IMR-90 (cell line): ENCODE results near the gene GATA3. TPM values are rescaled to one million over a fixed set of nuclear protein-coding genes. Genes with fewer than 3 reads are reported as not detected.

ENCODE experiments used
- ATAC-seq: fragments of 200-7000 bp; cut with Tn5 transposase; 2 replicates; pipeline ENCODE4 v1.9.1; 2020; ENCODE audit warnings: low read depth, mild to moderate bottlenecking, moderate library complexity
- BruUV-seq: library from RNA; stranded (reverse); fragments of 400-500 nt; replicated peaks from 2 replicates; lab custom pipeline; 2021; lab: Mats Ljungman, UMichigan
- CTCF ChIA-PET: fragments of 300-600 bp; formaldehyde crosslinking; extraction: SDS; loops from one replicate; lab custom pipeline; 2021; ENCODE audit warnings: antibody characterized with exemption; lab: Yijun Ruan, JAX
- POLR2A ChIA-PET: fragments of 300-600 bp; sonication (Branson Sonifier 250); formaldehyde crosslinking; loops from one replicate; lab custom pipeline; 2022; ENCODE audit warnings: antibody characterized with exemption; ENCODE audit not compliant: unreplicated experiment; lab: Charles Lee
- DNase-seq: peaks from one replicate; pipeline ENCODE4 v3.0.0; 2013
- H2AFZ ChIP-seq: replicated peaks from 2 replicates; pipeline ENCODE3; 2013; ENCODE audit warnings: low read length, mild to moderate bottlenecking; ENCODE audit not compliant: poor library complexity
- H2AK5ac ChIP-seq: 2 replicates; pipeline ENCODE4 v1.6.1; 2013; ENCODE audit warnings: low read depth, low read length, inconsistent platforms
- H2AK9ac ChIP-seq: replicated peaks from 2 replicates; pipeline ENCODE3; 2013; ENCODE audit warnings: mild to moderate bottlenecking, low read depth, low read length, moderate library complexity; ENCODE audit not compliant: poor library complexity
- H2BK120ac ChIP-seq: 2 replicates; pipeline ENCODE4 v1.6.1; 2013; ENCODE audit warnings: low read depth, low read length, inconsistent platforms
- H2BK15ac ChIP-seq: 3 replicates; pipeline ENCODE4 v1.6.1; 2013; ENCODE audit warnings: low read depth, low read length, inconsistent platforms
- H2BK20ac ChIP-seq: 2 replicates; pipeline ENCODE4 v1.6.1; 2013; ENCODE audit warnings: low read depth, mild to moderate bottlenecking, inconsistent platforms, low read length, moderate library complexity
- H2BK5ac ChIP-seq: 2 replicates; pipeline ENCODE4 v1.6.1; 2013; ENCODE audit warnings: mild to moderate bottlenecking, low read depth, low read length, inconsistent platforms; ENCODE audit not compliant: poor library complexity, severe bottlenecking
- H3K14ac ChIP-seq: replicated peaks from 2 replicates; pipeline ENCODE4 v1.6.1; 2013; ENCODE audit warnings: low read depth, low read length, inconsistent platforms
- H3K18ac ChIP-seq: 2 replicates; pipeline ENCODE4 v1.6.1; 2013; ENCODE audit warnings: low read depth, low read length, control low read depth
- H3K23ac ChIP-seq: 2 replicates; pipeline ENCODE4 v1.6.1; 2013; ENCODE audit warnings: low read depth, low read length, inconsistent platforms
- H3K27ac ChIP-seq: 2 replicates; pipeline ENCODE4 v1.5.1; 2013; ENCODE audit warnings: mild to moderate bottlenecking, control low read depth, low read length; ENCODE audit not compliant: insufficient read depth
- H3K27me3 ChIP-seq: 2 replicates; pipeline ENCODE4 v1.6.1; 2013; ENCODE audit warnings: low read length; ENCODE audit not compliant: control insufficient read depth, insufficient read depth
- H3K36me3 ChIP-seq: 2 replicates; pipeline ENCODE4 v1.6.1; 2013; ENCODE audit warnings: low read length, mixed read lengths; ENCODE audit not compliant: control insufficient read depth, insufficient read depth
- H3K4ac ChIP-seq: 2 replicates; pipeline ENCODE4 v1.6.1; 2013; ENCODE audit warnings: low read depth, low read length, inconsistent platforms
- H3K4me1 ChIP-seq: 2 replicates; pipeline ENCODE4 v1.6.1; 2013; ENCODE audit warnings: low read length, mixed read lengths; ENCODE audit not compliant: control insufficient read depth, insufficient read depth
- H3K4me2 ChIP-seq: 2 replicates; pipeline ENCODE4 v1.6.1; 2013; ENCODE audit warnings: low read depth, mild to moderate bottlenecking, control low read depth, low read length, moderate library complexity
- H3K4me3 ChIP-seq: 2 replicates; pipeline ENCODE4 v1.5.1; 2013; ENCODE audit warnings: low read depth, mild to moderate bottlenecking, control low read depth, low read length, moderate library complexity; ENCODE audit not compliant: insufficient read depth
- H3K56ac ChIP-seq: 2 replicates; pipeline ENCODE4 v1.6.1; 2013; ENCODE audit warnings: low read length, inconsistent platforms; ENCODE audit not compliant: insufficient read depth; ENCODE audit errors: extremely low read depth
- H3K79me1 ChIP-seq, 2 experiments: 2 replicates each; pipeline ENCODE4 v1.6.1; 2013; ENCODE audit warnings: low read length in 2 of 2, inconsistent platforms in 1 of 2, low read depth in 1 of 2
- H3K9ac ChIP-seq: 2 replicates; pipeline ENCODE4 v1.6.1; 2013; ENCODE audit warnings: low read depth, low read length, control low read depth
- H3K9me1 ChIP-seq: 2 replicates; pipeline ENCODE4 v1.6.1; 2013; ENCODE audit warnings: low read length, inconsistent platforms; ENCODE audit not compliant: insufficient read depth
- H3K9me3 ChIP-seq: 2 replicates; pipeline ENCODE4 v1.6.1; 2013; ENCODE audit warnings: low read length; ENCODE audit not compliant: control insufficient read depth, insufficient read depth
- H4K20me1 ChIP-seq: 2 replicates; pipeline ENCODE4 v1.6.1; 2013; ENCODE audit warnings: low read length, inconsistent platforms; ENCODE audit not compliant: insufficient read depth
- H4K5ac ChIP-seq: 2 replicates; pipeline ENCODE4 v1.6.1; 2013; ENCODE audit warnings: mild to moderate bottlenecking, low read depth, low read length, control low read depth
- H4K8ac ChIP-seq, 2 experiments: 2 replicates each; pipeline ENCODE4 v1.6.1; 2013; ENCODE audit warnings: low read depth in 2 of 2, low read length in 2 of 2, control low read depth in 1 of 2, inconsistent platforms in 1 of 2
- H4K91ac ChIP-seq: 2 replicates; pipeline ENCODE4 v1.6.1; 2013; ENCODE audit warnings: low read depth, low read length, inconsistent platforms; ENCODE audit not compliant: insufficient read depth
- BHLHE40 ChIP-seq: fragments of 150-350 bp; IDR thresholded peaks from 2 replicates; pipeline ENCODE4 v1.6.1; 2016; ENCODE audit warnings: mild to moderate bottlenecking, low read depth, low read length
- CEBPB ChIP-seq: IDR thresholded peaks from 2 replicates; pipeline ENCODE4 v1.6.1; 2012; ENCODE audit warnings: low read depth, low read length, improper control_type of control experiment
- CHD1 ChIP-seq: IDR thresholded peaks from 2 replicates; pipeline ENCODE4 v1.6.1; 2012; ENCODE audit warnings: low read depth, low read length, improper control_type of control experiment
- ELK1 ChIP-seq: fragments of 150-350 bp; IDR thresholded peaks from 2 replicates; pipeline ENCODE4 v1.6.1; 2016; ENCODE audit warnings: low read depth, mild to moderate bottlenecking, low read length, moderate library complexity, borderline replicate concordance
- MAFK ChIP-seq: IDR thresholded peaks from 2 replicates; pipeline ENCODE4 v1.6.1; 2012; ENCODE audit warnings: low read depth, low read length, improper control_type of control experiment
- MAZ ChIP-seq: IDR thresholded peaks from 2 replicates; pipeline ENCODE4 v1.6.1; 2012; ENCODE audit warnings: low read depth, mild to moderate bottlenecking, low read length, improper control_type of control experiment, moderate library complexity, borderline replicate concordance
- MXI1 ChIP-seq: IDR thresholded peaks from 2 replicates; pipeline ENCODE4 v1.6.1; 2012; ENCODE audit warnings: low read depth, mild to moderate bottlenecking, low read length, moderate library complexity, borderline replicate concordance
- NFE2L2 ChIP-seq: fragments of 150-350 bp; IDR thresholded peaks from 2 replicates; pipeline ENCODE4 v1.6.1; 2016; ENCODE audit warnings: low read depth, mild to moderate bottlenecking, low read length
- POLR2A ChIP-seq: IDR thresholded peaks from 2 replicates; pipeline ENCODE4 v1.6.1; 2012; ENCODE audit warnings: mild to moderate bottlenecking, low read depth, low read length
- RAD21 ChIP-seq: IDR thresholded peaks from 2 replicates; pipeline ENCODE4 v1.6.1; 2012; ENCODE audit warnings: low read length, improper control_type of control experiment
- RCOR1 ChIP-seq: IDR thresholded peaks from 2 replicates; pipeline ENCODE4 v1.6.1; 2012; ENCODE audit warnings: mild to moderate bottlenecking, low read length, improper control_type of control experiment; ENCODE audit not compliant: insufficient replicate concordance
- RFX5 ChIP-seq: IDR thresholded peaks from 2 replicates; pipeline ENCODE4 v1.8.0; 2012; ENCODE audit warnings: low read depth, mild to moderate bottlenecking, low read length, moderate library complexity
- USF2 ChIP-seq: fragments of 150-350 bp; IDR thresholded peaks from 2 replicates; pipeline ENCODE4 v1.6.1; 2017; ENCODE audit warnings: mild to moderate bottlenecking, antibody characterized with exemption, low read length, low read depth
- WGBS, 2 experiments: methylation state at CpG; one replicate each; pipeline versions ENCODE4 v1.1.5 to v1.1.7; 2013; ENCODE audit warnings: missing lambda C conversion rate in 2 of 2; ENCODE audit not compliant: insufficient read length in 1 of 2; ENCODE audit errors: extremely low coverage in 2 of 2; 5-methylcytosine and 5-hydroxymethylcytosine counted together
- dilution Hi-C: fragments of 300-500 bp; cut with HindIII; formaldehyde crosslinking; loops from one replicate; pipeline ENCODE4 v1.14.3; 2018; ENCODE audit warnings: low sequenced_read_pairs; ENCODE audit not compliant: unreplicated experiment
- in situ Hi-C: fragments of 300-500 bp; cut with MboI; formaldehyde crosslinking; loops from 3 replicates; pipeline ENCODE4 v1.14.3; 2019; ENCODE audit warnings: low sequenced_read_pairs, inconsistent platforms, mixed read lengths
- intact Hi-C: fragments of 100-400 bp; cut with micrococcal nuclease; formaldehyde crosslinking; loops from 2 replicates; pipeline ENCODE4 v1.10.0; 2022
- polyA plus RNA-seq, 3 experiments: library from polyadenylated mRNA; depleted of rRNA; stranded (reverse); fragments of >200 nt; gene quantifications; 2 replicates each; pipeline ENCODE4 v1.2.3, GENCODE V29; 2012; ENCODE audit warnings: low replicate concordance in 1 of 3
- total RNA-seq: library from RNA; depleted of rRNA; stranded (reverse); fragments of >200 nt; gene quantifications from 2 replicates; pipeline ENCODE4 v1.2.3, GENCODE V29; 2012

Gene GATA3
- total and polyA plus RNA-seq, 2 of the 4 experiments (the other 2 are of a cell fraction) = 0.21 TPM; not detected in 1

GRCh38 chr10:8086315-8086714, 31.8 kb downstream of the GATA3 start:
- Histone ChIP-seq H2AK9ac (no peak overlapping the region), H3K4ac (no peak overlapping the region), H3K18ac (no peak overlapping the region), H3K23ac (no peak overlapping the region), H4K91ac (no peak overlapping the region), H3K9ac (no peak overlapping the region), H3K27ac (no peak overlapping the region), H3K14ac (no peak overlapping the region), H3K27me3 (no peaks in the 10 kb centered on the region), H4K5ac (no peak overlapping the region), H3K9me3 (no peaks in the 10 kb centered on the region), H3K56ac (no peak overlapping the region), H4K20me1 (no peaks in the 10 kb centered on the region), H2BK5ac (no peak overlapping the region), H2AK5ac (no peak overlapping the region), H3K4me1 (no peaks in the 10 kb centered on the region), H4K8ac (no peak overlapping the region), H2BK20ac (no peak overlapping the region), H2BK120ac (no peak overlapping the region), H3K4me2 (no peak overlapping the region), H3K79me1 (no peaks in the 10 kb centered on the region), H3K9me1 (no peaks in the 10 kb centered on the region), H3K36me3 (no peaks in the 10 kb centered on the region), H2BK15ac (no peak overlapping the region), H2AFZ (no peak overlapping the region), H3K4me3 (no peak overlapping the region)
- in situ Hi-C loops = no loop called here
- no peak for DNase-seq
- no peak for ATAC-seq
- ChIA-PET POLR2A (no interaction called here), CTCF (no interaction called here)
- intact Hi-C loops = no loop called here
- TF ChIP-seq MXI1 (no peak), ELK1 (no peak), NFE2L2 (no peak), POLR2A (no peak), RFX5 (no peak), CHD1 (no peak), BHLHE40 (no peak), MAFK (no peak), MAZ (no peak), CEBPB (no peak), USF2 (no peak), RAD21 (no peak), RCOR1 (no peak)
- dilution Hi-C loops = no loop called here
- no TSS peak for BruUV-seq
- no CpG with 5 or more reads among the region's 5 CpGs for WGBS, 2 experiments
